IPS-18a (cell line): Measurements from ENCODE around the gene ANKRD11.
"Not testable (repeated sequence)": the region's sequence is repeated elsewhere in the genome, so short reads cannot be mapped to it uniquely, and the experiment has no call there.

Experiments
- H3K27ac ChIP-seq: one replicate; pipeline ENCODE4 v1.5.1; 2013; ENCODE audit warnings: low read length
- H3K27me3 ChIP-seq: one replicate; pipeline ENCODE4 v1.6.1; 2013; ENCODE audit warnings: mild to moderate bottlenecking, low read length; ENCODE audit not compliant: control insufficient read depth, insufficient read depth
- H3K36me3 ChIP-seq: one replicate; pipeline ENCODE4 v1.6.1; 2013; ENCODE audit warnings: low read depth, low read length; ENCODE audit not compliant: control insufficient read depth
- H3K4me1 ChIP-seq: one replicate; pipeline ENCODE4 v1.6.1; 2013; ENCODE audit warnings: low read depth, low read length; ENCODE audit not compliant: control insufficient read depth
- H3K4me3 ChIP-seq: one replicate; pipeline ENCODE4 v1.5.1; 2013; ENCODE audit warnings: low read length
- H3K9ac ChIP-seq: one replicate; pipeline ENCODE4 v1.6.1; 2013; ENCODE audit warnings: mild to moderate bottlenecking, low read length, moderate library complexity
- H3K9me3 ChIP-seq: one replicate; pipeline ENCODE4 v1.6.1; 2013; ENCODE audit warnings: low read depth, low read length; ENCODE audit not compliant: control insufficient read depth

The ANKRD11 gene

DNA sequence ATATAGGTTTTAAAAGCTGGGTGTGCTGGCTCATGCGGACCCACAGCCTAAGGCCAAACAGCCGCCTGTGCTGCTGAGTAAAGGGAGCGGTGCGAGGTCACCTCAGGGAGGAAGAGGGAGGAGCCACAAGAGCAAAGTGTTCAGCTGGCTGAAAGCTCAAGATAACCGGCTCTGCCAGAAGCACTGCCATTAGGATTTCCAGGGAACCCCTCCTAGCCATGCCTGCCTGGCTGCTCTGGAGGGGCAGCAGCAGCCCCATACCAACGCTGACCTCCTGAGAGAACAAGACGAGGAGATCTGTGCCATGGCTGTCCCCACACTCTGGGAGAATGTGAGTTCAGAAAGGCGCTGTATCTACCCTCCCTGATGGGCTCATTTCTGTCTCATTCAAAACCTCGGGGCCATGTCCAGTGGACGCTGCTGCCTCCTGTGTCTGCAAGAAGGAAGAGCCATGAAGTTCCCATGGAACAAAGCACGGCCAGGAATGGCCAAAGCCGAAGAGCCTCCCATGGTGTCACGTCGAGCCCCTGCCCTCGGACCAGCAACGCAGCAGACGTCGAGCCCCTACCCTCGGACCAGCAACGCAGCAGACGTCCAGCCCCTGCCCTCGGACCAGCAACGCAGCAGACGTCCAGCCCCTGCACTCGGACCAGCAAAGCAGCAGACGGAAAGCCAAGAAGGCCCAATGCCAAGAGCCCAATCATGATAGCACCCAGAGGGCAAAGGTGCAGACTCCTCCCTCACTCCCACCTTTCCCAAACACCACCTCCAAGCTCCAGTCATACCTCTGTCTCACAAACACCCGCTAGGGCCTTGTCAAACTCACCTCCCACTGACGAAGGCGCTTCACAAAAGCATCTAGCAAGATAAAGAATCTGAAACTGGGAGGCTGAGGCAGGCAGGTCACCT is 107.0 kb downstream of the ANKRD11 start:
- H3K27me3 ChIP-seq: no peaks in the 10 kb centered on the region
- no peak overlapping the region for H3K27ac ChIP-seq
- H3K9ac ChIP-seq: no peak overlapping the region
- H3K4me1 ChIP-seq: peaks cover 15% of the 10 kb centered on the region
- no peaks in the 10 kb centered on the region for H3K9me3 ChIP-seq
- H3K36me3 ChIP-seq: no peaks in the 10 kb centered on the region
- no peak overlapping the region for H3K4me3 ChIP-seq

DNA sequence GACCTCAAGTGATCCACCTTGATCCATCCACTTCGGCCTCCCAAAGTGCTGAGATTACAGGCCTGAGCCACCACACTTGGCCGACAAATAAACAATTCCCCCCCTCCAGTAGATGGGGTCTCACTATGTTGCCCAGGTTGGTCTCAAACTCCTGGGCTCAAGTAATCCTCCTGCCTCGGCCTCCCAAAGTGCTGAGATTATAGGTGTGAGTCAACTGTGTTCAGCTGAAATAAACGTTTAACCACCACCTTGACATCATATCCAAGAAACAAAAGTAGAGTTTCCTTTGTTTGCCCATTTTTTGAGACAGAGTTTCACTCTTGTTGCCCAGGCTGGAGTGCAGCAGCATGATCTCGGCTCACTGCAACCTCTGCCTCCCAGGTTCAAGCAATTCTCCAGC is 107.8 kb downstream of the ANKRD11 start:
- H3K4me3 ChIP-seq, H3K27ac ChIP-seq, H3K36me3 ChIP-seq, H3K9ac ChIP-seq, H3K9me3 ChIP-seq, H3K27me3 ChIP-seq: not testable (repeated sequence)
- H3K4me1 ChIP-seq: peaks cover 15% of the 10 kb centered on the region

DNA sequence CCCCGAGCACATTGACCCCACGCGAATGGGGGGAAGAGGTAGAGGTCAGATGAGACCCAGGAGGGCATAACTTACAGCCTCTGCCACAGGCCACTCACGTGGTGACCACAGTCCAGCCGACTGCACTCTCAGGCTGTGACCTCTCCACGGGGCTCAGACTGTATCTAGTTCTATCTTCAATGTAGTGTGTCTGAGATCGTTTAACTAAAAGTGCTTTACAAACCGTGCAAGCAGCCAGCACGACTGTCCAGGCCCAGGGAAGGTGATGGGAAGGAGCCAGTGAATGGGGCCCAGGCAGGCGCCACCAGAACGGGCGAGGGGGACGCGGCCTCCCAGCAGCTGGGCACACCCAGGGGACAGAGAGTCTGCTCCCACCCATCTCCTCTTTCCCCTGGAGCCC is 108.6 kb downstream of the ANKRD11 start:
- H3K9ac ChIP-seq: no peak overlapping the region
- no peaks in the 10 kb centered on the region for H3K27me3 ChIP-seq
- H3K9me3 ChIP-seq: no peaks in the 10 kb centered on the region
- no peak overlapping the region for H3K27ac ChIP-seq
- H3K4me1 ChIP-seq: peaks cover 15% of the 10 kb centered on the region
- no peaks in the 10 kb centered on the region for H3K36me3 ChIP-seq
- H3K4me3 ChIP-seq: no peak overlapping the region

DNA sequence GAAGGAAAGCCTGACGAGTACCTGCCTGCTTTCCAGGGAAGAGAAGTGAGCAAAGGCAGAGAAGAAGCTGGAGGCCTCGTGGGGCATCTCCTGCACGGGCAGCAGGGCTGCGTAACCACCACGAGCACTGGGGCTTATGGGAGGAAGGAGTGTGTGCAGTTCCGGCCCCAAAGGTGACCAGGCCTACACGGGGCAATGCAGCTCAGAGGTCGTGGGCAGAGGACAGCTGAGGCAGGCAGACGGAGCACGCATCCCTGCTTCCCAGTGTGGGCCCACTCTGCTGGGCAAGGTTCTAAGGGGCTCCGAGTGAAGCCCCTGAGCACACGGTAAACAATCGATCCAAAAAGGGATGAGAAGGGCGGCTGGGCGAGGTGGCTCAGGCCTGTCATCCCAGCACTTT is 109.7 kb downstream of the ANKRD11 start:
- Histone ChIP-seq H3K27me3 (no peaks in the 10 kb centered on the region), H3K4me1 (peaks cover 15% of the 10 kb centered on the region), H3K4me3 (no peak overlapping the region)

DNA sequence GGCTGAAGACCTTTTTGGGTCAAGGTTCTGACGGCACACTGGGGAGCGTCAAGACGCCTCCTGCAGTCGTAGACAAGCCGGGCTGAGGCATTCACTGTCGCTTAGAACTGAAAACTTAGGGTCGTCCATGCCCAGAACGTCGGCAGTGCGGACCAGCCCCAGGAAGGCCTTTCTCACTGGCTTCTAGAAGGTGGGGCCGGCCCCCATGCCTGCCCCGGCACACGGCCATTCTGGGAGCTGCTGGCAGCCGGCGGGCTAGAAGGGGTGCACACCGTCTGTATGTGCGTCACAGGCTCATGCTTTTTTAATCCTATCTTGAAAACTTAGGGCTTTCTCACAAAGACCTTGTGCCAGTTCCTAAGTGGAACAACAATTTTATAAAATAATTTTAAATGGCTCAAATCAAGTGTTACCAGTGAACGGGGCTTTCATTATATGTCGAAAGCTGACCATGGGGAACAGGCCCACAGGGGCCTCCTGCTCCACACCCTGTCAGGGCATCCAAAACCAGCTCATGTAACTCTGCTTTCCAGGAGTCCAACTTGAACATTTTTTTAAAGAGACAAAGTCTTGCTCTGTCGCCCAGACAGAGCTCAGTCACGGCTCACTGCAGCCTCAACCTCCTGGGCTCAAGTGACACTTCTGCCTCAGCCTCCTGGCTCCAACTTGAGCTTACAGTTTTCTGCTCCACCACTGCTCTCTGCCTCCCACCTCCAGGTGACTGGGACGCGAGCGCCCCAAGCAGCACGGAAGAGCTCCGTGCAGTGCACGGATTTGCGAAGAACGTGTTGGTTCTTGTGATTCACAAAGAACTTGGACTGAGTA is 111.2 kb downstream of the ANKRD11 start:
- H3K27me3 ChIP-seq: no peaks in the 10 kb centered on the region
- H3K4me3 ChIP-seq: no peak overlapping the region
- no peaks in the 10 kb centered on the region for H3K9me3 ChIP-seq
- H3K9ac ChIP-seq: no peak overlapping the region
- H3K4me1 ChIP-seq: peaks cover 15% of the 10 kb centered on the region
- H3K27ac ChIP-seq: no peak overlapping the region
- H3K36me3 ChIP-seq: no peaks in the 10 kb centered on the region

More for the DNA sequence above, 109.7 kb downstream of the ANKRD11 start:
- Histone ChIP-seq H3K27ac (no peak overlapping the region), H3K36me3 (no peaks in the 10 kb centered on the region), H3K9me3 (no peaks in the 10 kb centered on the region), H3K9ac (no peak overlapping the region)

DNA sequence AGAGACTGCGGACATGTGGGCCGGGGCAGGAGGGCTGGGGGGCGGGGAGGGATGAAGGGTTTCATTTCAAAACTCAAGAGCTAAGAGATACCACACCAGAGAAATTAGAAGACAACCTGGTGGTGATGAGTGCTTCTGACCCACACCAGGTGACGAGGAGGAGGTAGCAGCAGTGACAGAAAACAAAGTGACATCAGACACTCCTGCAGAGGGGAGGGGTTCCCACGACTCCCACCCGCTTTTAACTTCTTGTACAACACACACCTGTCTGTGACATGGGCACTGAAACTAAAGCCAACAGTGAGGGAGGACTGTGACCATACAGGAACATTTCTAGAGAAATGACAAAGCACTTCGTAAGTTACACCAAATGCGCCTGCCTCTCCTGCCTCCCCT is 112.9 kb downstream of the ANKRD11 start:
- Histone ChIP-seq H3K36me3 (peaks cover 2% of the 10 kb centered on the region), H3K4me3 (no peak overlapping the region), H3K9ac (no peak overlapping the region), H3K27ac (no peak overlapping the region), H3K4me1 (peaks cover 6% of the 10 kb centered on the region), H3K27me3 (no peaks in the 10 kb centered on the region), H3K9me3 (no peaks in the 10 kb centered on the region)

DNA sequence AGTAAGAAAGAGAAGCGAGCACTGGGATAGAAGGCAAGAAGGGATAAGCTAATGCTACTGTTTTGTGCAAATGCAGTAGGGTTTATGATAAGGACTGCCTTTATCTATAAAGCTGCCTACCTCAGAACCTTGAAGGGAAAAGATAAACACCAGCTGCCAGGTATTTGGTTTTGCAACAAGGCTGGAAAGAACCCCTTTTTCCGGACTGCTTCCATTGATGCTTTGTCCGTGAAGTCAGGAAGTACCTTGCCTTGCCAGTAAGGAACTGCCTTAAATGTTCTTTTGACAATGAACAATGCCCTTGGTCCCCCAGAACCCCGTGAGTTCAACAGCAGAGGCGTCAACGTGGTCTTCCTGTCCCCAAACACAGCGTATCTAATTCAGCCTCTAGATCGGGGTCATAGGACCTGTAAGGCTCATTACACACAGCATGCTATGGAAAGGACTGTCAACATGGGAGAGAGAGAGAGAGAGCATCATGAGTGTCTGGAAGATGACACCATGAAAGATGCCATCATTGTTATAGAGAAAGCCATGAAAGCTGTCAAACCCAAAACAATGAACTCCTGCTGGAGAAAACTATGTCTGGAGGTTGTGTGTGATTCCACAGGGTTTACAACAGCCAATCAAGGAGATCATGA is 113.4 kb downstream of the ANKRD11 start:
- H3K4me1 ChIP-seq: peaks cover 6% of the 10 kb centered on the region
- peaks cover 2% of the 10 kb centered on the region for H3K36me3 ChIP-seq

DNA sequence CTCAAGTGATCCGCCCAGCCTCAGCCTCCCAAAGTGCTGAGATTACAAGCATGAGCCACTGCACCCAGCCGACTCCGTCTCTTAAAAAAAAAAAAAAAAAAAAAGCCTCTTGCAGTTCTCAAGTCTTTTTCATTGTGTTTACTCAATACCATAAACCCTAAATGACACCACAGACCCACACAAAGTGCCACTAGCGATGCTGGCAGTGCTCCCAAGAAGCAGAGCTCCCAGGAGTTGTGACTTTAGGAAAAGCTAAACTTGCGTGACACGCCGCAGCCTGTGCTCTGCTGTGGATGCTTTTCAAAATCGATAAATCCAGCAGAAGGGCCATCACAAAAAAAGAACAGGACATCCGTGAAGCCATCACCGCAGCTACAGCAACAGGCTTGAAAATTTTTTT is 114.7 kb downstream of the ANKRD11 start:
- Histone ChIP-seq H3K27ac (no peak overlapping the region), H3K9ac (no peak overlapping the region), H3K4me3 (no peak overlapping the region)

More for the DNA sequence above, 113.4 kb downstream of the ANKRD11 start:
- Histone ChIP-seq H3K9ac (no peak overlapping the region), H3K27me3 (no peaks in the 10 kb centered on the region), H3K27ac (no peak overlapping the region), H3K9me3 (no peaks in the 10 kb centered on the region), H3K4me3 (no peak overlapping the region)

DNA sequence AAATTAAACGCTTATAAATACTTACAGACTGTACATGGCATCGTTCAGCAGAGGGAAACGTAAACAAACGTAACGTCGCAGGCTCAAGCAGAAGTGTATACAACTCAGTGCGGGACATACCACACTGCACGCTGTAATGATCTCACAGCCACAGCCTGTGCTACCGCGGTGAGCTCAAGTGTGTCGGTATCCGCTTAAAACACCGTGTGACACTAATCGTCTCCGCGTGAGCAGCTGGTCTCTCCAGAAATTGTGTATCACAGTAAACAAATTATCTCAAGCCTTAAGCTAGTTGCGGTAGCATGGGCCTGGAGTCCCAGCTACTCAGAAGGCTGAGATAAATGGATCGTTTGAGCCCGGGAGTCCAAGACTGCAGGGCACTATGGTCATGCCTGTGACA is 115.3 kb downstream of the ANKRD11 start:
- H3K4me1 ChIP-seq: no peaks in the 10 kb centered on the region
- H3K27ac ChIP-seq: no peak overlapping the region
- no peak overlapping the region for H3K9ac ChIP-seq
- H3K4me3 ChIP-seq: no peak overlapping the region
- H3K27me3 ChIP-seq: no peaks in the 10 kb centered on the region
- H3K36me3 ChIP-seq: peaks cover 2% of the 10 kb centered on the region
- no peaks in the 10 kb centered on the region for H3K9me3 ChIP-seq

More for the DNA sequence above, 114.7 kb downstream of the ANKRD11 start:
- Histone ChIP-seq H3K9me3 (no peaks in the 10 kb centered on the region), H3K36me3 (peaks cover 2% of the 10 kb centered on the region), H3K4me1 (no peaks in the 10 kb centered on the region), H3K27me3 (no peaks in the 10 kb centered on the region)

DNA sequence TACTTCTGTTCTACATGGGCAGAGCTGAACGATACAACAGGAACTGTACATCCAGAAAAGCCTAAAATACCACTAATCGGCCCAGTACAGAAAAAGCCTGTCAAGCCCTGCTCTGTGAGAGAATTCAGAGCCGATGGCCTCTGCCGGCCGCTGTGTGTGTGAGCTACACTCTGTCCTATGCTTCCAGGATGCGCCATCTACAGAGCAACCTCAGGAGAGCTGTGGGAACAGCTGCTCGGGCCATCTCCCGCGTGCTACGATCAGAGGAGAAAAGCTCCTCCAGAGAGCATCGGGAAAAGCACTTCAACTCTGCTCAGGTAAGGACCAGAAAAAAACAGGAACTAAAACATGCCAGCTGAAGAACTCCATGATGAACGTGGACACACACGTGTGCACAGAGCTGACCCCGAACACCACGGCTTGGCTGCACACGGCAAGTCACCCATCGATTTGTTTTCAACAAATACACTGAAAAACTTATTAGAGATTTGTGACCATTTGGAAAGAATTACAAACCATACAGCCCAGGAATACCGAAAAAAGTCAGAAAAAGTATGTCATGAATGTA is 115.9 kb downstream of the ANKRD11 start:
- no peaks in the 10 kb centered on the region for H3K4me1 ChIP-seq
- peaks cover 2% of the 10 kb centered on the region for H3K36me3 ChIP-seq
- H3K27ac ChIP-seq: no peak overlapping the region
- no peaks in the 10 kb centered on the region for H3K27me3 ChIP-seq
- H3K4me3 ChIP-seq: no peak overlapping the region
- no peak overlapping the region for H3K9ac ChIP-seq
- no peaks in the 10 kb centered on the region for H3K9me3 ChIP-seq
